ENCODE measurements around the gene HS6ST1.

DNA sequence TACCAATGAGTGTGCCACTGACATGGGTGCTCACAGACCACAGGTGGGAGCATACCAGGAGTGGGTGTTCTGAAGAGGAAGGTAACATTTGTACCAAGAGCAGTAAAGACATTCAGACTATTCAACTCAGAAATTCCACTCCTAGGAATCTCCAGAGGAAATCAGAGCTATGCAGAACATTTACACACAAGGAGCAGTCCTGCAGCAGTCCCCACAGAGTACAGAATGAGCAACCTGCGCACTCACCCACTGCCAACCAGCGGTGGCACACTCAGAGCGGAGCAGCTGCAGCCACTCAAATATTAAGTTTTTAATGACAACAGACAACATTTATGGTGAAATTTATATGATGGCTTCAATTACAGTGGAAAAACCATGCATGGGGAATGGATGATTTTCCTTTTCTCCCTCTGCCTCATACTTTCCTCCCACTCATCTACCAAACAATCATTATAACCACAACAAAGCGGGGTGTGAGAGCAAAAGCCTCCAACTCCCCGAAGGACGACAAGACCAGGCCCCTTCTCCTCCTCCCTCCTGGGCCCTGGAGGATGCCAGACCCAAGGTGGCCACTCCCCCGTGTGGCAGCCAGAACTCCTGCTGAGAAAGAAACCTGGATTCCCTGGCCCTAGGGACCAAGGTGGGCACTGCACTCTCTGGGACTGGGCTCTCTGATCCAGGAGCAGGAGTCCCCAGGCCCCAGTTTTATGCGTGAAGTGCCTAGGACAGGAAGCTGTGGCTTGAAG lies 5.4 kb downstream of the HS6ST1 start:
- TF ChIP-seq POLR2A (IDR thresholded peaks at IDR 0.05; ENCODE audit: low read depth, low read length) (no peak), POLR2AphosphoS5 (IDR thresholded peaks at IDR 0.05; ENCODE audit: low read depth, low read length) (no peak)
